ENCODE measurements around the gene SLC35E4. TPM values are rescaled to one million over a fixed set of nuclear protein-coding genes. Genes with fewer than 3 reads are reported as not detected.

Gene SLC35E4
- total RNA-seq, 2 experiments from 2014 or later: 3.0 TPM

GRCh38 chr22:30643055-30643875 is 7.7 kb downstream of the SLC35E4 start:
- Histone ChIP-seq H3K9me3 (ENCODE audit: low read length) (no peaks in the 10 kb centered on the region), H3K4me3 (ENCODE audit: low read depth, low read length, poor library complexity, severe bottlenecking) (no peak overlapping the region), H4K20me1 (ENCODE audit: insufficient read depth, low read length) (no peaks in the 10 kb centered on the region), H3K4me2 (ENCODE audit: low read length) (no peak overlapping the region), H3K36me3 (ENCODE audit: insufficient read depth, low read length) (no peaks in the 10 kb centered on the region; the same call in 1 of the 2 replicates), H3K27ac (ENCODE audit: low read depth, low read length, poor library complexity, severe bottlenecking) (no peak overlapping the region), H3K4me1 (ENCODE audit: insufficient read depth, low read length, poor library complexity, severe bottlenecking) (no peaks in the 10 kb centered on the region), H3K79me2 (ENCODE audit: insufficient read depth, low read depth, low read length) (no peaks in the 10 kb centered on the region), H2AFZ (ENCODE audit: low read length) (no peak overlapping the region), H3K9me2 (ENCODE audit: insufficient read depth, low read length) (no peaks in the 10 kb centered on the region)
- TF ChIP-seq CTCF (conservative IDR thresholded peaks at IDR 0.05; ENCODE audit: low read length): no peak
- TF ChIP-seq EZH2phosphoT487 (IDR thresholded peaks at IDR 0.05; ENCODE audit: borderline replicate concordance, low read depth, low read length): no peak
- ChIA-PET CTCF (ENCODE audit: unreplicated experiment) (no interaction called here), POLR2A (interaction anchor here (0.6 to 0.7 kb wide), 2 partner anchors 103 to 263 kb away, joined by 4 to 6 read pairs; no protein-coding TSS in a partner anchor)
- no peak for DNase-seq (ENCODE audit: low spot score)
- BruUV-seq (replicated peaks): no TSS peak
- intact Hi-C loops (cut with micrococcal nuclease; ENCODE audit: unreplicated experiment): no loop called here

DNA sequence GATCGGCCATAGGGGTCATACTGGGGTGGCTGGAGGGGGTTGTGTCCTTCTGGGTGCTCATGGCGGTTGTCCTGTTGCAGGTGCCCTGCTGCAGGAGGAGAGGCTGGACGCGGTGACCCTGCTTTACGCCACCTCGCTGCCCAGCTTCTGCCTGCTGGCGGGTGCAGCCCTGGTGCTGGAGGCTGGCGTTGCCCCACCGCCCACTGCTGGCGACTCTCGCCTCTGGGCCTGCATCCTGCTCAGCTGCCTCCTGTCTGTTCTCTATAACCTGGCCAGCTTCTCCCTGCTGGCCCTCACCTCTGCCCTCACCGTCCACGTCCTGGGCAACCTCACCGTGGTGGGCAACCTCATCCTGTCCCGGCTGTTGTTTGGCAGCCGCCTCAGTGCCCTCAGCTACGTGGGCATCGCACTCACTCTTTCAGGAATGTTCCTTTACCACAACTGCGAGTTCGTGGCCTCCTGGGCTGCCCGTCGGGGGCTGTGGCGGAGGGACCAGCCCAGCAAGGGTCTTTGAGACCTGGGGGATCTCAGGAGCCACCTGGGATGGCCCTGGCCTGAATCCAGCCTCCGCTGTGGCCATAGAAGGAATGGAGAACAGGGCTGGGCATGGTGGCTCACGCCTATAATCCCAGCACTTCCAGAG is 11.1 kb downstream of the SLC35E4 start:
- intact Hi-C loops (cut with micrococcal nuclease; ENCODE audit: unreplicated experiment): no loop called here
- CTCF ChIA-PET (ENCODE audit: unreplicated experiment): no interaction called here
- no TSS peak for BruUV-seq (replicated peaks)
- Histone ChIP-seq H3K27ac (ENCODE audit: low read depth, low read length, poor library complexity, severe bottlenecking) (no peak overlapping the region), H3K4me2 (ENCODE audit: low read length) (no peak overlapping the region), H3K4me1 (ENCODE audit: insufficient read depth, low read length, poor library complexity, severe bottlenecking) (no peaks in the 10 kb centered on the region), H2AFZ (ENCODE audit: low read length) (no peak overlapping the region), H3K9me2 (ENCODE audit: insufficient read depth, low read length) (no peaks in the 10 kb centered on the region), H3K36me3 (ENCODE audit: insufficient read depth, low read length) (no peaks in the 10 kb centered on the region), H3K9me3 (ENCODE audit: low read length) (no peaks in the 10 kb centered on the region), H3K79me2 (ENCODE audit: insufficient read depth, low read depth, low read length) (no peaks in the 10 kb centered on the region), H4K20me1 (ENCODE audit: insufficient read depth, low read length) (no peaks in the 10 kb centered on the region), H3K4me3 (ENCODE audit: low read depth, low read length, poor library complexity, severe bottlenecking) (no peak overlapping the region)
- POLR2A ChIA-PET: no interaction called here
- no peak for DNase-seq (ENCODE audit: low spot score)
- no peak for TF ChIP-seq EZH2phosphoT487 (IDR thresholded peaks at IDR 0.05; ENCODE audit: borderline replicate concordance, low read depth, low read length)
- no peak for TF ChIP-seq CTCF (conservative IDR thresholded peaks at IDR 0.05; ENCODE audit: low read length)

DNA sequence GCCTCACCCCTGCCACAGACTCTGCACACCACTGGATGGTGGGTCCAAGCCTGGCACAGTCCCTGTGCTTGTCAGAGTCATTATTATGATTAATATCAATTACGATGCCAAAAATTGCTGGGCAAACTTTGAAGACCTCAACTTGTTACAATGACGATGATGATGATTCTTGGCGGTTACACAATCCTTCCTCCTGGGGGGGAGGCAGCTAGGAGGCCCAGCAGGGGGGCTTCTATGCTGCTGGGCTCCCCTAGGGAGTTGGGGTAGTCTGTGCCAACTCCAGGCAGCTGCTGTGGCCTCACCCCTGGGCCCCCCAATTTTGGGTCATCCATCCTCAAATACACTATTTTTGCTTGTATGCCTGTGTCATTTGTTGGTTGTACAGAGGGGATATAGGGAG is 12.0 kb downstream of the SLC35E4 start:
- TF ChIP-seq EZH2phosphoT487 (IDR thresholded peaks at IDR 0.05; ENCODE audit: borderline replicate concordance, low read depth, low read length) (no peak), CTCF (conservative IDR thresholded peaks at IDR 0.05; ENCODE audit: low read length) (no peak)
- POLR2A ChIA-PET: no interaction called here
- no peak overlapping the region for H2AFZ ChIP-seq (ENCODE audit: low read length)
- no peaks in the 10 kb centered on the region for H3K9me3 ChIP-seq (ENCODE audit: low read length)
- H3K79me2 ChIP-seq (ENCODE audit: insufficient read depth, low read depth, low read length): no peaks in the 10 kb centered on the region
- no peaks in the 10 kb centered on the region for H4K20me1 ChIP-seq (ENCODE audit: insufficient read depth, low read length)
- DNase-seq (ENCODE audit: low spot score): no peak
- intact Hi-C loops (cut with micrococcal nuclease; ENCODE audit: unreplicated experiment): no loop called here
- no peaks in the 10 kb centered on the region for H3K9me2 ChIP-seq (ENCODE audit: insufficient read depth, low read length)
- no TSS peak for BruUV-seq (replicated peaks)
- H3K4me3 ChIP-seq (ENCODE audit: low read depth, low read length, poor library complexity, severe bottlenecking): no peak overlapping the region
- CTCF ChIA-PET (ENCODE audit: unreplicated experiment): no interaction called here
- H3K27ac ChIP-seq (ENCODE audit: low read depth, low read length, poor library complexity, severe bottlenecking): no peak overlapping the region
- H3K4me2 ChIP-seq (ENCODE audit: low read length): no peak overlapping the region
- no peaks in the 10 kb centered on the region for H3K4me1 ChIP-seq (ENCODE audit: insufficient read depth, low read length, poor library complexity, severe bottlenecking)
- H3K36me3 ChIP-seq (ENCODE audit: insufficient read depth, low read length): no peaks in the 10 kb centered on the region
